Measurements from ENCODE around the gene TBPL2. TPM values are rescaled to one million over a fixed set of nuclear protein-coding genes. Genes with fewer than 3 reads are reported as not detected.
"Not testable (repeated sequence)": the region's sequence is repeated elsewhere in the genome, so short reads cannot be mapped to it uniquely, and the experiment has no call there.

TBPL2 gene
- total and polyA plus RNA-seq, 2 experiments from 2014 or later, result not detected

- no peak overlapping the region for H3K9ac ChIP-seq
- no peaks in the 10 kb centered on the region for H3K9me3 ChIP-seq (ENCODE audit: low read depth)
- H3K36me3 ChIP-seq (ENCODE audit: low read depth), result no peaks in the 10 kb centered on the region
- no peaks in the 10 kb centered on the region for H3K79me2 ChIP-seq (ENCODE audit: insufficient read depth)
- in situ Hi-C loops (cut with MboI), result no loop called here
- no peaks in the 10 kb centered on the region for H3K9me2 ChIP-seq (ENCODE audit: insufficient read depth)
- TF ChIP-seq EZH2phosphoT487 (IDR thresholded peaks at IDR 0.05; ENCODE audit: insufficient read depth, low read depth) (no peak), EZH2 (IDR thresholded peaks at IDR 0.05; ENCODE audit: insufficient read depth, poor library complexity, severe bottlenecking) (no peak)
- peak overlapping the region; percentile 35 for H3K4me2 ChIP-seq (ENCODE audit: unreplicated experiment)
- H3K4me1 ChIP-seq (ENCODE audit: insufficient read depth), result peaks cover 23% of the 10 kb centered on the region
- H3K27me3 ChIP-seq (replicated peaks; ENCODE audit: insufficient read depth), result no peaks in the 10 kb centered on the region
- 36 to 39% methylated on average over 9 of the region's 9 CpGs for WGBS, 2 experiments (ENCODE audit: low coverage in 1 of 2, low lambda C conversion rate in 2 of 2, missing lambda C conversion rate in 2 of 2)
- H3F3A ChIP-seq (ENCODE audit: insufficient read depth), result peaks cover 13% of the 10 kb centered on the region
- H4K20me1 ChIP-seq (ENCODE audit: insufficient read depth), result no peaks in the 10 kb centered on the region
- DNase-seq, result peak; percentile 75
- peak overlapping the region; percentile 28; the same call in 1 of the 2 replicates for H2AFZ ChIP-seq
- peak overlapping the region; percentile 40 for H3K27ac ChIP-seq
- H3K4me3 ChIP-seq, result no peak overlapping the region
Measured at GRCh38 chr14:55458800-55459515, 18.5 kb upstream of the TBPL2 start.

GRCh38 chr14:55457496-55457895, 17.1 kb upstream of the TBPL2 start:
- no peaks in the 10 kb centered on the region for H3K79me2 ChIP-seq (ENCODE audit: insufficient read depth)
- TF ChIP-seq EZH2phosphoT487 (IDR thresholded peaks at IDR 0.05; ENCODE audit: insufficient read depth, low read depth), result no peak
- no peak for TF ChIP-seq EZH2 (IDR thresholded peaks at IDR 0.05; ENCODE audit: insufficient read depth, poor library complexity, severe bottlenecking)
- no peak overlapping the region for H3K27ac ChIP-seq
- no peaks in the 10 kb centered on the region for H4K20me1 ChIP-seq (ENCODE audit: insufficient read depth)
- no peak overlapping the region for H3K4me3 ChIP-seq
- no peaks in the 10 kb centered on the region for H3K27me3 ChIP-seq (replicated peaks; ENCODE audit: insufficient read depth)
- DNase-seq, result no peak
- no peaks in the 10 kb centered on the region for H3K9me3 ChIP-seq (ENCODE audit: low read depth)
- no peaks in the 10 kb centered on the region for H3K9me2 ChIP-seq (ENCODE audit: insufficient read depth)
- no peaks in the 10 kb centered on the region for H3K36me3 ChIP-seq (ENCODE audit: low read depth)
- no peak overlapping the region for H2AFZ ChIP-seq
- WGBS, 2 experiments (ENCODE audit: low coverage in 1 of 2, low lambda C conversion rate in 2 of 2, missing lambda C conversion rate in 2 of 2), result 87 to 88% methylated on average over 6 of the region's 6 CpGs
- no peak overlapping the region for H3K9ac ChIP-seq
- H3K4me2 ChIP-seq (ENCODE audit: unreplicated experiment), result no peak overlapping the region
- H3F3A ChIP-seq (ENCODE audit: insufficient read depth), result peaks cover 14% of the 10 kb centered on the region
- in situ Hi-C loops (cut with MboI), result no loop called here
- H3K4me1 ChIP-seq (ENCODE audit: insufficient read depth), result peaks cover 23% of the 10 kb centered on the region

GRCh38 chr14:55456411-55456810, 16.0 kb upstream of the TBPL2 start:
- H3K4me3 ChIP-seq; H3K27ac ChIP-seq; H2AFZ ChIP-seq; H4K20me1 ChIP-seq (ENCODE audit: insufficient read depth); H3K9me2 ChIP-seq (ENCODE audit: insufficient read depth); H3K9me3 ChIP-seq (ENCODE audit: low read depth); in situ Hi-C loops (cut with MboI); H3K79me2 ChIP-seq (ENCODE audit: insufficient read depth); H3K27me3 ChIP-seq (replicated peaks; ENCODE audit: insufficient read depth); H3K9ac ChIP-seq; H3K4me2 ChIP-seq (ENCODE audit: unreplicated experiment); H3K36me3 ChIP-seq (ENCODE audit: low read depth); DNase-seq: not testable (repeated sequence)
- peaks cover 14% of the 10 kb centered on the region for H3F3A ChIP-seq (ENCODE audit: insufficient read depth)
- peaks cover 23% of the 10 kb centered on the region for H3K4me1 ChIP-seq (ENCODE audit: insufficient read depth)
- 94% methylated on average over 21 of the region's 34 CpGs; no CpG with 5 or more reads in 1 of the 2 experiments for WGBS, 2 experiments (ENCODE audit: low coverage in 1 of 2, low lambda C conversion rate in 2 of 2, missing lambda C conversion rate in 2 of 2)

DNA sequence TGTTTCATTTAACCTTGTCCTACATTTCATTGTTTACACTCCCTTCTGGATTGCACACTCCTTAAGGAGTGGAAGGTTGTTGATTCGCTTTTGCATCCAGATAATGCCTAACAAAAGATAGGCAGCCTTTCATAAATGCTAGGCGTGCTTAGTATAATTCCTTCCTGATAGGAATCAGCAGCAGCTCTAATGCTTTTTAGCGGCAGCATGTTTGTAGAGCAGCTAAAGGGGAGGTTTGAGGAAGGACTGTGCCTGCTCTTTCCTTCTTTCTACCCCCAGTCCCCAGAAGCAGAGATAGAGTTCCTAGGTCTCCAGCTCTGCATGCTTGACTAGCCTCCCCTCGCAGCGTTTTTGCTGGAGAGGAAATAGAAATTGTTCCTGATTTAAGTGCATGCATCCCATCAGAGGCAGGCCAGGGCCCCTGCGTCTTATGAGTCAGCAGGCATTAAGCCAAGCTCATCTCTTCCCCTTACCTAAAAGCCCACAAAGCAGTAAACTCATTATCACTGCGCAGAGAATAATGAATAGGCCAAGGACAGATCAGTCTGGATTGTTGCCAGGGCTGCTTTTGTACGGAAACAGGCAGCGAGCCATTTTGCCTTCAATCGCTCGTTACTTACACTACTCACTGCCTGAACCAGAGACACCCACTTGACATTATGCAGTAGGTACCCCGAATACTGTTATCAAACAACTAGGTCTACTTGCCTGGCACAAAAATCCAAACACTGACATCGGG, 14.0 kb upstream of the TBPL2 start:
- no peaks in the 10 kb centered on the region for H4K20me1 ChIP-seq (ENCODE audit: insufficient read depth)
- peak; percentile 64 for DNase-seq
- H2AFZ ChIP-seq, result peak overlapping the region; percentile 58
- peak overlapping the region; percentile 54 for H3K4me2 ChIP-seq (ENCODE audit: unreplicated experiment)
- no peak overlapping the region for H3K4me3 ChIP-seq
- no peak overlapping the region for H3K9ac ChIP-seq
- TF ChIP-seq EZH2 (IDR thresholded peaks at IDR 0.05; ENCODE audit: insufficient read depth, poor library complexity, severe bottlenecking) (no peak), EZH2phosphoT487 (IDR thresholded peaks at IDR 0.05; ENCODE audit: insufficient read depth, low read depth) (no peak)
- H3K9me3 ChIP-seq (ENCODE audit: low read depth), result no peaks in the 10 kb centered on the region
- no peaks in the 10 kb centered on the region for H3K36me3 ChIP-seq (ENCODE audit: low read depth)
- 38 to 40% methylated on average over 13 of the region's 13 CpGs for WGBS, 2 experiments (ENCODE audit: low coverage in 1 of 2, low lambda C conversion rate in 2 of 2, missing lambda C conversion rate in 2 of 2)
- peaks cover 23% of the 10 kb centered on the region for H3K4me1 ChIP-seq (ENCODE audit: insufficient read depth)
- peaks cover 20% of the 10 kb centered on the region for H3F3A ChIP-seq (ENCODE audit: insufficient read depth)
- in situ Hi-C loops (cut with MboI), result no loop called here
- H3K27ac ChIP-seq, result no peak overlapping the region
- no peaks in the 10 kb centered on the region for H3K79me2 ChIP-seq (ENCODE audit: insufficient read depth)
- H3K27me3 ChIP-seq (replicated peaks; ENCODE audit: insufficient read depth), result no peaks in the 10 kb centered on the region
- no peaks in the 10 kb centered on the region for H3K9me2 ChIP-seq (ENCODE audit: insufficient read depth)

Measured in GM23248 (cell line).